Astrocyte (in vitro differentiated cells and primary cell): ENCODE results near the gene PODN.

Source experiments
- EZH2 ChIP-seq: IDR thresholded peaks from 2 replicates; pipeline ENCODE4 v1.6.1; 2012; ENCODE audit warnings: mild to moderate bottlenecking, low read length, inconsistent platforms; ENCODE audit not compliant: insufficient read depth
- TF ChIP-seq, protein P1 (sequence below): IDR thresholded peaks from 2 replicates; pipeline ENCODE4 v1.5.1; 2011; ENCODE audit warnings: low read depth, mild to moderate bottlenecking, inconsistent platforms, low read length, moderate library complexity; ENCODE audit not compliant: insufficient read depth

DNA sequence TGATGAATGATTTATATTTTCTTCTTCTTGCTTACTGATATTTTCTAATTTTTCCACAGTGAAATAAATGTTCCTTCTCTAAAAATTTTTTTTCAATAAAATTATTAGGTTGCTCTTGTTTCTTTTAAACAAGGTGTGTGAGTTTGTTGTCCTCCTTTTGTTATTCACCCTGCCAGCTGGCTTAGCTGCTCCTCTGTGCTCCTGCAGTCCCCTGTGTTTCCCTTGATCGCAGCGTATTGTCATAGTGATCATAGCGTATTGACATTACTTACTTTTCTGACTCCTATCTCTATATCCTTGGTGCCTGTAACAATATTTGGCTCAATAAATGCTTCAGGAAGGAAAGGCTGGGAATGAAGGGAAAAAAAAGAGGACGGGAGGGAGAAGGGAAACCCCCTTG is 24.9 kb upstream of the PODN start:
- TF ChIP-seq, protein P1, sequence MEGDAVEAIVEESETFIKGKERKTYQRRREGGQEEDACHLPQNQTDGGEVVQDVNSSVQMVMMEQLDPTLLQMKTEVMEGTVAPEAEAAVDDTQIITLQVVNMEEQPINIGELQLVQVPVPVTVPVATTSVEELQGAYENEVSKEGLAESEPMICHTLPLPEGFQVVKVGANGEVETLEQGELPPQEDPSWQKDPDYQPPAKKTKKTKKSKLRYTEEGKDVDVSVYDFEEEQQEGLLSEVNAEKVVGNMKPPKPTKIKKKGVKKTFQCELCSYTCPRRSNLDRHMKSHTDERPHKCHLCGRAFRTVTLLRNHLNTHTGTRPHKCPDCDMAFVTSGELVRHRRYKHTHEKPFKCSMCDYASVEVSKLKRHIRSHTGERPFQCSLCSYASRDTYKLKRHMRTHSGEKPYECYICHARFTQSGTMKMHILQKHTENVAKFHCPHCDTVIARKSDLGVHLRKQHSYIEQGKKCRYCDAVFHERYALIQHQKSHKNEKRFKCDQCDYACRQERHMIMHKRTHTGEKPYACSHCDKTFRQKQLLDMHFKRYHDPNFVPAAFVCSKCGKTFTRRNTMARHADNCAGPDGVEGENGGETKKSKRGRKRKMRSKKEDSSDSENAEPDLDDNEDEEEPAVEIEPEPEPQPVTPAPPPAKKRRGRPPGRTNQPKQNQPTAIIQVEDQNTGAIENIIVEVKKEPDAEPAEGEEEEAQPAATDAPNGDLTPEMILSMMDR, result no peak
- no peak for TF ChIP-seq EZH2
